Ascending aorta (tissue), 2 donors: ENCODE data around the gene OTUB2. TPM values are rescaled to one million over a fixed set of nuclear protein-coding genes. Genes with fewer than 3 reads are reported as not detected.

Experiments used
- DNase-seq, 2 donors: peaks; one replicate each; pipeline ENCODE4 v3.0.0-alpha.2; 2019; ENCODE audit warnings: low spot score in 2 of 2
- H3K27ac ChIP-seq, 2 donors: fragments of 200-600 bp; sonication (generic); one replicate each; pipeline ENCODE4 v1.5.1; 2016 to 2017; ENCODE audit warnings: mild to moderate bottlenecking in 1 of 2
- H3K27me3 ChIP-seq: fragments of 200-600 bp; sonication (generic); one replicate; pipeline ENCODE4 v1.5.1; 2017
- H3K36me3 ChIP-seq, 2 donors: fragments of 200-600 bp; sonication (generic); one replicate each; pipeline ENCODE4 v1.5.1; 2016
- H3K4me1 ChIP-seq, 2 donors: fragments of 200-600 bp; sonication (generic); one replicate each; pipeline ENCODE4 v1.5.1; 2016 to 2017; ENCODE audit warnings: mild to moderate bottlenecking in 1 of 2
- H3K4me3 ChIP-seq, 2 donors: fragments of 200-600 bp; sonication (generic); one replicate each; pipeline ENCODE4 v1.5.1; 2016 to 2017; ENCODE audit warnings: mild to moderate bottlenecking in 1 of 2
- H3K9me3 ChIP-seq, 2 donors: fragments of 200-600 bp; sonication (generic); one replicate each; pipeline ENCODE4 v1.5.1; 2016
- CTCF ChIP-seq, 3 experiments: fragments of 200-600 bp in 2 of 3; fragments of 450-650 bp in 1 of 3; sonication (generic) in 2 of 3; IDR thresholded peaks; one replicate each; pipeline ENCODE4 v1.5.1; 2016 to 2019; ENCODE audit warnings: antibody characterized with exemption in 3 of 3, mild to moderate bottlenecking in 1 of 3, moderate library complexity in 1 of 3
- intact Hi-C: fragments of 100-400 bp; cut with DNase I; formaldehyde crosslinking; loops from one replicate; pipeline ENCODE4 v1.15.1; 2023
- total RNA-seq: library from RNA; depleted of rRNA; stranded (reverse); fragments of >200 nt; gene quantifications from one replicate; pipeline ENCODE4 v1.1.0, GENCODE V29; 2016

The OTUB2 gene
- total RNA-seq, 1 donor from 2014 or later: 0.21 TPM

- TF ChIP-seq CTCF (IDR thresholded peaks at IDR 0.05): no peak
- H3K9me3 ChIP-seq: no peaks in the 10 kb centered on the region
- H3K36me3 ChIP-seq: no peaks in the 10 kb centered on the region
- H3K27ac ChIP-seq: peak overlapping the region; percentile 2 to 96
- intact Hi-C loops: no loop called here
- peaks cover 9 to 30% of the 10 kb centered on the region in 2 donors for H3K4me1 ChIP-seq
- no peak overlapping the region for H3K4me3 ChIP-seq
- H3K27me3 ChIP-seq: no peaks in the 10 kb centered on the region
- DNase-seq: no peak
Measured at GRCh38 chr14:93997916-93998870, 27.9 kb upstream of the OTUB2 start.

DNA sequence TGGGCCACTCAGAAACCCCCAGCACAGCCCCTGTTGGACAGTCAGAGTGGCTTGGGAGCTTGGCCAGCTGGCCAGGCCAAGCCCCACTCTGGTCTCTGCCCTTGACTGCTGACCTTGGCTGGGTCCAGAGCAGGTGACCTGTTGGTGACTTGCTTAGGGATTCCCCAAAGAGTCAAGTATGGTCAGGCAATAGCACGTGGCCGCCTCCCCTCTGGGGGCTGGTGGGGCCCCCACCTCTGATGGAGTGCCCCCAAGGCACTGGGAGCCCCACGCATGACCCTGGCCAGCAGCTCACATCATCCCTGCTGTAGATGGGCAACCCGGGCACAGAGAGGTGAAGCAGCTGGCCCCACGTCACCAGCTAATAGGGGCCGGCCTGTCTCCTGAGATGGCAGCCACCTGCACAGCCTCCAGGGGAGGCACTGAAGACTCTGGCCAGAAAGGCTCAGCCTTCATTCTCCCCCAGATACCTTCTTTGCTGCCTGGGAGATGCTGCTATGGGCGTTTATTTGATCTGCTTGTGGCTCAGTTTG is 27.2 kb upstream of the OTUB2 start:
- H3K4me1 ChIP-seq: peaks cover 9 to 30% of the 10 kb centered on the region in 2 donors
- H3K4me3 ChIP-seq: no peak overlapping the region
- no peaks in the 10 kb centered on the region for H3K9me3 ChIP-seq
- H3K36me3 ChIP-seq: no peaks in the 10 kb centered on the region
- intact Hi-C loops: no loop called here
- no peaks in the 10 kb centered on the region for H3K27me3 ChIP-seq
- H3K27ac ChIP-seq: no peak overlapping the region
- no peak for TF ChIP-seq CTCF (IDR thresholded peaks at IDR 0.05)
- DNase-seq: no peak

DNA sequence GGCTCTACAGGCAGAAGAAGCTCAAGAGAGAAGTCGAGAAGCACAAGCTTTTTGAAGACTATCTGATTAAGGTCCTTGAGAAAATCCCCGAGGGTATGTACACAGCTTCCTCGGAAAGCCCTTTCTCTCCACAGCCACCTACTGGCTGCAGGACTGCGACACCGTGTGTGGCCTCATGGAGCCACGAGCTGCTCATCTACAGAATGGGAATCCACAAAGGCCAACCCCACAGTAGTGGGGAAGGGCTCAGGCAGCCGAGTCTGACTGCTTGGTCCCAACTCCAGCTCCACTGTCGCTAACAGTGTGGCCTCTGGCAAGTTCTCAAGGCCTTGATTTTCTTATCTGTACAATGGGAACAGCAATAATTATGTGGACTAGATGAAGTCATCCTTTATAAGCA is 26.6 kb upstream of the OTUB2 start:
- no peaks in the 10 kb centered on the region for H3K36me3 ChIP-seq
- H3K4me1 ChIP-seq: peaks cover 9 to 28% of the 10 kb centered on the region in 2 donors
- no peak for TF ChIP-seq CTCF (IDR thresholded peaks at IDR 0.05)
- intact Hi-C loops: no loop called here
- no peak for DNase-seq
- no peak overlapping the region for H3K4me3 ChIP-seq
- no peak overlapping the region for H3K27ac ChIP-seq
- H3K9me3 ChIP-seq: no peaks in the 10 kb centered on the region
- no peaks in the 10 kb centered on the region for H3K27me3 ChIP-seq

DNA sequence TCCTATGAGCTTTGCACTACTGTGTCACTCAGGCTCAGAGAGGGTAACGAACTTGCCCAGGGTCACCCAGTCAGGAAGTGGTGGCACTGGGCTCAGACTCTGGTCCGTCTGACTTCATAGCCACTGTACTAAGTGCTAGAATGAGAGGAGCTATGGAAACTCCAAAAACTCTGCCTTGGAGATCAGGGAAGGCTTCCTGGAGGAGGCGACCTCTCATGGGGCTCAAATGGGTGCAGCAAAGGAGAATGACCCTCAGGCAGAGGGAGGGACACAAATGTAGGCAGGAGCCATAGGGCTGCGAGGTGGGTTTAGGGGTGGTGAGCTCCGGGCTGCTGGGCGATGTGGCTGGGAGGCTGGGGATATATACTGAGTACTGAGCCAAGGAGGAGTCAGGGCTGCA is 25.9 kb upstream of the OTUB2 start:
- Histone ChIP-seq H3K4me3 (no peak overlapping the region), H3K4me1 (peaks cover 8 to 24% of the 10 kb centered on the region in 2 donors), H3K27ac (no peak overlapping the region), H3K36me3 (no peaks in the 10 kb centered on the region), H3K9me3 (no peaks in the 10 kb centered on the region), H3K27me3 (no peaks in the 10 kb centered on the region)
- no peak for TF ChIP-seq CTCF (IDR thresholded peaks at IDR 0.05)
- no peak for DNase-seq
- intact Hi-C loops: loop anchor here (10.0 kb wide), 1 partner anchor 205 kb away; no protein-coding TSS in a partner anchor

GRCh38 chr14:94001016-94001415 is 25.1 kb upstream of the OTUB2 start:
- DNase-seq: no peak
- no peaks in the 10 kb centered on the region for H3K27me3 ChIP-seq
- peaks cover under 1 to 17% of the 10 kb centered on the region in 2 donors for H3K4me1 ChIP-seq
- H3K36me3 ChIP-seq: no peaks in the 10 kb centered on the region
- TF ChIP-seq CTCF (IDR thresholded peaks at IDR 0.05): no peak
- H3K4me3 ChIP-seq: no peak overlapping the region
- no peak overlapping the region for H3K27ac ChIP-seq
- H3K9me3 ChIP-seq: no peaks in the 10 kb centered on the region
- intact Hi-C loops: loop anchor here (1.0 to 10.0 kb wide), 2 partner anchors 62 to 206 kb away; no protein-coding TSS in a partner anchor
